Astrocyte (in vitro differentiated cells and primary cell): Measurements from ENCODE around the gene NISCH. TPM values are rescaled to one million over a fixed set of nuclear protein-coding genes. Genes with fewer than 3 reads are reported as not detected.

Experiments
- DNase-seq: peaks from one replicate; pipeline ENCODE4 v3.0.0-alpha.2; 2010; ENCODE audit warnings: low read depth
- FAIRE-seq: peaks from 2 replicates; lab custom pipeline; 2011; peaks lifted over from hg19 to GRCh38; lab: Jason Lieb, UNC
- H2AFZ ChIP-seq: 2 replicates; pipeline ENCODE4 v1.6.0; 2012; ENCODE audit warnings: low read depth, low read length, inconsistent platforms
- H3K27ac ChIP-seq: 2 replicates; pipeline ENCODE4 v1.5.1; 2011; ENCODE audit warnings: low read depth, low read length, inconsistent platforms
- H3K27me3 ChIP-seq: 2 replicates; pipeline ENCODE4 v1.6.0; 2011; ENCODE audit warnings: low read length, inconsistent platforms; ENCODE audit not compliant: insufficient read depth
- H3K36me3 ChIP-seq: 2 replicates; pipeline ENCODE4 v1.5.1; 2011; ENCODE audit warnings: low read length, inconsistent platforms; ENCODE audit not compliant: insufficient read depth
- H3K4me1 ChIP-seq: 2 replicates; pipeline ENCODE4 v1.5.1; 2011; ENCODE audit warnings: low read length, inconsistent platforms; ENCODE audit not compliant: insufficient read depth
- H3K4me2 ChIP-seq: 2 replicates; pipeline ENCODE4 v1.6.0; 2012; ENCODE audit warnings: low read length, inconsistent platforms
- H3K4me3 ChIP-seq: 2 replicates; pipeline ENCODE4 v1.5.1; 2011; ENCODE audit warnings: low read depth, mild to moderate bottlenecking, low read length, inconsistent platforms; ENCODE audit not compliant: insufficient read depth
- H3K79me2 ChIP-seq: 2 replicates; pipeline ENCODE4 v1.6.0; 2012; ENCODE audit warnings: mild to moderate bottlenecking, low read length, inconsistent platforms; ENCODE audit not compliant: insufficient read depth
- H3K9ac ChIP-seq: 2 replicates; pipeline ENCODE4 v1.6.0; 2012; ENCODE audit warnings: mild to moderate bottlenecking, low read length, inconsistent platforms
- H3K9me3 ChIP-seq: 2 replicates; pipeline ENCODE4 v1.5.1; 2012; ENCODE audit warnings: low read depth, mild to moderate bottlenecking, low read length, inconsistent platforms; ENCODE audit not compliant: insufficient read depth
- H4K20me1 ChIP-seq: 2 replicates; pipeline ENCODE4 v1.6.0; 2012; ENCODE audit warnings: low read length, inconsistent platforms; ENCODE audit not compliant: insufficient read depth
- H3K27ac Mint-ChIP-seq: one replicate; pipeline ENCODE4 v1.8.0; 2021; ENCODE audit warnings: mild to moderate bottlenecking, mixed read lengths; ENCODE audit not compliant: unreplicated experiment
- H3K27me3 Mint-ChIP-seq: one replicate; pipeline ENCODE4 v1.8.0; 2021; ENCODE audit warnings: low read depth, mixed read lengths; ENCODE audit not compliant: unreplicated experiment
- H3K36me3 Mint-ChIP-seq: one replicate; pipeline ENCODE4 v1.8.0; 2021; ENCODE audit warnings: low read depth, mixed read lengths; ENCODE audit not compliant: unreplicated experiment
- H3K4me1 Mint-ChIP-seq: one replicate; pipeline ENCODE4 v1.8.0; 2021; ENCODE audit warnings: low read depth, mixed read lengths; ENCODE audit not compliant: unreplicated experiment
- H3K4me3 Mint-ChIP-seq: one replicate; pipeline ENCODE4 v1.8.0; 2021; ENCODE audit warnings: mild to moderate bottlenecking, moderate library complexity, mixed read lengths; ENCODE audit not compliant: unreplicated experiment
- H3K9me3 Mint-ChIP-seq: one replicate; pipeline ENCODE4 v1.8.0; 2021; ENCODE audit warnings: mild to moderate bottlenecking, mixed read lengths; ENCODE audit not compliant: unreplicated experiment
- CTCF ChIP-seq: IDR thresholded peaks from 2 replicates; pipeline ENCODE4 v1.5.1; 2011; ENCODE audit warnings: low read depth, mild to moderate bottlenecking, inconsistent platforms, low read length, moderate library complexity; ENCODE audit not compliant: insufficient read depth
- EZH2 ChIP-seq: IDR thresholded peaks from 2 replicates; pipeline ENCODE4 v1.6.1; 2012; ENCODE audit warnings: mild to moderate bottlenecking, low read length, inconsistent platforms; ENCODE audit not compliant: insufficient read depth
- total RNA-seq: library from RNA; stranded (reverse); gene quantifications from 2 replicates; pipeline ENCODE4 v1.2.1, GENCODE V29; 2021

NISCH gene
- total RNA-seq, 1 donor from 2014 or later, result 118 TPM

- FAIRE-seq (no peak), DNase-seq (no peak)
- Mint-ChIP-seq H3K27ac (no peak overlapping the region), H3K36me3 (peaks cover 13% of the 10 kb centered on the region), H3K4me3 (no peak overlapping the region), H3K9me3 (no peaks in the 10 kb centered on the region), H3K27me3 (no peaks in the 10 kb centered on the region), H3K4me1 (peaks cover 24% of the 10 kb centered on the region)
- no peak overlapping the region for H3K9ac ChIP-seq
- H3K4me3 ChIP-seq, result no peak overlapping the region
- H3K36me3 ChIP-seq, result peaks cover 8% of the 10 kb centered on the region
- no peak overlapping the region for H2AFZ ChIP-seq
- peaks cover 15% of the 10 kb centered on the region for H3K4me1 ChIP-seq
- no peaks in the 10 kb centered on the region for H3K27me3 ChIP-seq
- H3K4me2 ChIP-seq, result no peak overlapping the region
- H4K20me1 ChIP-seq, result peaks cover 38% of the 10 kb centered on the region
- no peak overlapping the region for H3K27ac ChIP-seq
- no peaks in the 10 kb centered on the region for H3K9me3 ChIP-seq
- TF ChIP-seq EZH2, result no peak
- TF ChIP-seq CTCF, result no peak
- no peaks in the 10 kb centered on the region for H3K79me2 ChIP-seq
Observed at GRCh38 chr3:52488746-52489145, 33.3 kb downstream of the NISCH start.

- H3K9me3 Mint-ChIP-seq, result no peaks in the 10 kb centered on the region
Observed at GRCh38 chr3:52489453-52489852, 34.0 kb downstream of the NISCH start.

More at GRCh38 chr3:52489453-52489852, 34.0 kb downstream of the NISCH start:
- DNase-seq, result no peak
- no peak for FAIRE-seq
- Histone ChIP-seq H3K9ac (no peak overlapping the region), H3K79me2 (no peaks in the 10 kb centered on the region), H3K4me3 (no peak overlapping the region), H3K27ac (no peak overlapping the region), H3K9me3 (no peaks in the 10 kb centered on the region), H3K27me3 (no peaks in the 10 kb centered on the region), H3K36me3 (peaks cover 8% of the 10 kb centered on the region), H3K4me1 (peaks cover 15% of the 10 kb centered on the region), H3K4me2 (no peak overlapping the region), H4K20me1 (peaks cover 34% of the 10 kb centered on the region), H2AFZ (no peak overlapping the region)
- H3K4me3 Mint-ChIP-seq, result no peak overlapping the region
- H3K27ac Mint-ChIP-seq, result no peak overlapping the region
- peaks cover 13% of the 10 kb centered on the region for H3K36me3 Mint-ChIP-seq
- H3K27me3 Mint-ChIP-seq, result no peaks in the 10 kb centered on the region
- TF ChIP-seq CTCF (no peak), EZH2 (no peak)
- peaks cover 19% of the 10 kb centered on the region for H3K4me1 Mint-ChIP-seq
